Chondrocyte (in vitro differentiated cells): ENCODE results near the gene TMEM121B. TPM values are rescaled to one million over a fixed set of nuclear protein-coding genes. Genes with fewer than 3 reads are reported as not detected.
A peak's percentile ranks its signal among the peaks of the same experiment; 100 is the strongest.

Experiments
- DNase-seq: peaks from one replicate; pipeline ENCODE4 v3.0.0; 2021; ENCODE audit warnings: mixed read lengths, low spot score
- H3K27ac Mint-ChIP-seq: one replicate; pipeline ENCODE4 v1.8.0; 2021; ENCODE audit warnings: mild to moderate bottlenecking, moderate library complexity, mixed read lengths; ENCODE audit not compliant: unreplicated experiment
- H3K27me3 Mint-ChIP-seq: 2 replicates; pipeline ENCODE4 v1.8.0; 2021; ENCODE audit warnings: low read depth, mixed read lengths
- H3K36me3 Mint-ChIP-seq: 2 replicates; pipeline ENCODE4 v1.8.0; 2021; ENCODE audit warnings: low read depth, mixed read lengths
- H3K4me1 Mint-ChIP-seq: 2 replicates; pipeline ENCODE4 v1.8.0; 2021; ENCODE audit warnings: low read depth, mild to moderate bottlenecking, mixed read lengths
- H3K4me3 Mint-ChIP-seq: one replicate; pipeline ENCODE4 v1.8.0; 2021; ENCODE audit warnings: mild to moderate bottlenecking, moderate library complexity, mixed read lengths; ENCODE audit not compliant: unreplicated experiment
- H3K9me3 Mint-ChIP-seq: 2 replicates; pipeline ENCODE4 v1.8.0; 2021; ENCODE audit warnings: low read depth, mixed read lengths
- CTCF ChIP-seq: fragments of 200-600 bp; sonication (generic); IDR thresholded peaks from 2 replicates; pipeline ENCODE4 v1.5.0; 2021; ENCODE audit warnings: antibody characterized with exemption, mild to moderate bottlenecking, moderate library complexity
- total RNA-seq: library from RNA; stranded (reverse); gene quantifications from 3 replicates; pipeline ENCODE4 v1.2.1, GENCODE V29; 2021

Gene TMEM121B
- total RNA-seq, 1 donor from 2014 or later = 0.87 TPM

GRCh38 chr22:17095538-17095937 lies 25.6 kb downstream of the TMEM121B start:
- Mint-ChIP-seq H3K36me3 (peaks cover 12% of the 10 kb centered on the region), H3K27ac (no peak overlapping the region), H3K4me3 (no peak overlapping the region), H3K4me1 (no peaks in the 10 kb centered on the region), H3K27me3 (no peaks in the 10 kb centered on the region), H3K9me3 (no peaks in the 10 kb centered on the region)
- peak; percentile 47 for TF ChIP-seq CTCF
- no peak for DNase-seq

GRCh38 chr22:17093081-17093480 lies 28.1 kb downstream of the TMEM121B start:
- no peak for DNase-seq
- Mint-ChIP-seq H3K4me1 (no peaks in the 10 kb centered on the region), H3K27me3 (no peaks in the 10 kb centered on the region), H3K36me3 (no peaks in the 10 kb centered on the region), H3K4me3 (no peak overlapping the region), H3K9me3 (no peaks in the 10 kb centered on the region), H3K27ac (no peak overlapping the region)
- TF ChIP-seq CTCF = no peak

GRCh38 chr22:17091851-17092250 lies 29.3 kb downstream of the TMEM121B start:
- no peak overlapping the region for H3K4me3 Mint-ChIP-seq
- no peaks in the 10 kb centered on the region for H3K9me3 Mint-ChIP-seq
- H3K27me3 Mint-ChIP-seq = no peaks in the 10 kb centered on the region
- TF ChIP-seq CTCF = no peak
- H3K27ac Mint-ChIP-seq = no peak overlapping the region
- no peaks in the 10 kb centered on the region for H3K36me3 Mint-ChIP-seq
- DNase-seq = no peak
- peaks cover 11% of the 10 kb centered on the region for H3K4me1 Mint-ChIP-seq

GRCh38 chr22:17090550-17090949 lies 30.6 kb downstream of the TMEM121B start:
- H3K4me3 Mint-ChIP-seq = no peak overlapping the region
- DNase-seq = no peak

GRCh38 chr22:17087498-17088131 lies 33.5 kb downstream of the TMEM121B start:
- H3K36me3 Mint-ChIP-seq = no peaks in the 10 kb centered on the region
- H3K4me1 Mint-ChIP-seq = peaks cover 23% of the 10 kb centered on the region
- no peak overlapping the region for H3K4me3 Mint-ChIP-seq
- no peak overlapping the region for H3K27ac Mint-ChIP-seq
- no peak for TF ChIP-seq CTCF
- no peaks in the 10 kb centered on the region for H3K9me3 Mint-ChIP-seq
- DNase-seq = peak; percentile 27
- H3K27me3 Mint-ChIP-seq = no peaks in the 10 kb centered on the region

More at GRCh38 chr22:17090550-17090949, 30.6 kb downstream of the TMEM121B start:
- Mint-ChIP-seq H3K4me1 (peaks cover 20% of the 10 kb centered on the region), H3K27ac (no peak overlapping the region), H3K36me3 (no peaks in the 10 kb centered on the region), H3K9me3 (no peaks in the 10 kb centered on the region), H3K27me3 (no peaks in the 10 kb centered on the region)
- TF ChIP-seq CTCF = no peak
